GM12891 (cell line): ENCODE data around the gene ATXN7L1.

Experiments
- POLR2A ChIP-seq: IDR thresholded peaks from 2 replicates; pipeline ENCODE4 v1.6.1; 2011; ENCODE audit warnings: low read depth, low read length, control low read depth
- POLR2AphosphoS5 ChIP-seq: IDR thresholded peaks from 2 replicates; pipeline ENCODE4 v1.6.1; 2011; ENCODE audit warnings: low read depth, low read length, control low read depth
- SPI1 ChIP-seq: IDR thresholded peaks from 2 replicates; pipeline ENCODE4 v1.6.1; 2011; ENCODE audit warnings: low read depth, low read length, control low read depth
- TAF1 ChIP-seq: IDR thresholded peaks from 2 replicates; pipeline ENCODE4 v1.6.1; 2011; ENCODE audit warnings: low read depth, low read length, control low read depth

- TF ChIP-seq POLR2AphosphoS5 (no peak), POLR2A (no peak), SPI1 (no peak), TAF1 (no peak)
These were observed 78.7 kb downstream of the ATXN7L1 start for GRCh38 chr7:105797652-105798051.
